ENCODE results near the gene EYA3. TPM values are rescaled to one million over a fixed set of nuclear protein-coding genes. Genes with fewer than 3 reads are reported as not detected.

The EYA3 gene
- total and polyA plus RNA-seq, 2 of the 8 experiments (the other 6 are each of a cell fraction or from before 2014, with no cell fraction given), result 15.0 to 33.9 TPM

DNA sequence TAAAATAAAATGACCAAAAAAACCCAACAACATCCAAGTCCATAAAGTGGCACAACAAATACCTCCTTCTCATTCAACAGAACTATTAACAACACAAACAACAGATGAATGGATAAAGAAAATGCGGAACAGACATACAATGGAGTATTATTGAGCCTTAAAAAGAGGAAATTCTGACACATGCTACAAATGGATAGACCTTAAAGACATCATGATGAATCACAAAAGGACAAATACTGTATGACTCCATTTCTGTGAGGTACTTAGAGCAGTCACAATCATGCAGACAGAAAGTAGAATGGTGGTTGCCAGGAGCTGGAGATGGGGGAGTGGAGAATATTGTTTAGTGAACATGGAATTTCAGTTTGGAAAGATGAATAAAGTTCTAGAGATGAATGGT, 42.6 kb downstream of the EYA3 start (continued):
- TF ChIP-seq, protein P1, sequence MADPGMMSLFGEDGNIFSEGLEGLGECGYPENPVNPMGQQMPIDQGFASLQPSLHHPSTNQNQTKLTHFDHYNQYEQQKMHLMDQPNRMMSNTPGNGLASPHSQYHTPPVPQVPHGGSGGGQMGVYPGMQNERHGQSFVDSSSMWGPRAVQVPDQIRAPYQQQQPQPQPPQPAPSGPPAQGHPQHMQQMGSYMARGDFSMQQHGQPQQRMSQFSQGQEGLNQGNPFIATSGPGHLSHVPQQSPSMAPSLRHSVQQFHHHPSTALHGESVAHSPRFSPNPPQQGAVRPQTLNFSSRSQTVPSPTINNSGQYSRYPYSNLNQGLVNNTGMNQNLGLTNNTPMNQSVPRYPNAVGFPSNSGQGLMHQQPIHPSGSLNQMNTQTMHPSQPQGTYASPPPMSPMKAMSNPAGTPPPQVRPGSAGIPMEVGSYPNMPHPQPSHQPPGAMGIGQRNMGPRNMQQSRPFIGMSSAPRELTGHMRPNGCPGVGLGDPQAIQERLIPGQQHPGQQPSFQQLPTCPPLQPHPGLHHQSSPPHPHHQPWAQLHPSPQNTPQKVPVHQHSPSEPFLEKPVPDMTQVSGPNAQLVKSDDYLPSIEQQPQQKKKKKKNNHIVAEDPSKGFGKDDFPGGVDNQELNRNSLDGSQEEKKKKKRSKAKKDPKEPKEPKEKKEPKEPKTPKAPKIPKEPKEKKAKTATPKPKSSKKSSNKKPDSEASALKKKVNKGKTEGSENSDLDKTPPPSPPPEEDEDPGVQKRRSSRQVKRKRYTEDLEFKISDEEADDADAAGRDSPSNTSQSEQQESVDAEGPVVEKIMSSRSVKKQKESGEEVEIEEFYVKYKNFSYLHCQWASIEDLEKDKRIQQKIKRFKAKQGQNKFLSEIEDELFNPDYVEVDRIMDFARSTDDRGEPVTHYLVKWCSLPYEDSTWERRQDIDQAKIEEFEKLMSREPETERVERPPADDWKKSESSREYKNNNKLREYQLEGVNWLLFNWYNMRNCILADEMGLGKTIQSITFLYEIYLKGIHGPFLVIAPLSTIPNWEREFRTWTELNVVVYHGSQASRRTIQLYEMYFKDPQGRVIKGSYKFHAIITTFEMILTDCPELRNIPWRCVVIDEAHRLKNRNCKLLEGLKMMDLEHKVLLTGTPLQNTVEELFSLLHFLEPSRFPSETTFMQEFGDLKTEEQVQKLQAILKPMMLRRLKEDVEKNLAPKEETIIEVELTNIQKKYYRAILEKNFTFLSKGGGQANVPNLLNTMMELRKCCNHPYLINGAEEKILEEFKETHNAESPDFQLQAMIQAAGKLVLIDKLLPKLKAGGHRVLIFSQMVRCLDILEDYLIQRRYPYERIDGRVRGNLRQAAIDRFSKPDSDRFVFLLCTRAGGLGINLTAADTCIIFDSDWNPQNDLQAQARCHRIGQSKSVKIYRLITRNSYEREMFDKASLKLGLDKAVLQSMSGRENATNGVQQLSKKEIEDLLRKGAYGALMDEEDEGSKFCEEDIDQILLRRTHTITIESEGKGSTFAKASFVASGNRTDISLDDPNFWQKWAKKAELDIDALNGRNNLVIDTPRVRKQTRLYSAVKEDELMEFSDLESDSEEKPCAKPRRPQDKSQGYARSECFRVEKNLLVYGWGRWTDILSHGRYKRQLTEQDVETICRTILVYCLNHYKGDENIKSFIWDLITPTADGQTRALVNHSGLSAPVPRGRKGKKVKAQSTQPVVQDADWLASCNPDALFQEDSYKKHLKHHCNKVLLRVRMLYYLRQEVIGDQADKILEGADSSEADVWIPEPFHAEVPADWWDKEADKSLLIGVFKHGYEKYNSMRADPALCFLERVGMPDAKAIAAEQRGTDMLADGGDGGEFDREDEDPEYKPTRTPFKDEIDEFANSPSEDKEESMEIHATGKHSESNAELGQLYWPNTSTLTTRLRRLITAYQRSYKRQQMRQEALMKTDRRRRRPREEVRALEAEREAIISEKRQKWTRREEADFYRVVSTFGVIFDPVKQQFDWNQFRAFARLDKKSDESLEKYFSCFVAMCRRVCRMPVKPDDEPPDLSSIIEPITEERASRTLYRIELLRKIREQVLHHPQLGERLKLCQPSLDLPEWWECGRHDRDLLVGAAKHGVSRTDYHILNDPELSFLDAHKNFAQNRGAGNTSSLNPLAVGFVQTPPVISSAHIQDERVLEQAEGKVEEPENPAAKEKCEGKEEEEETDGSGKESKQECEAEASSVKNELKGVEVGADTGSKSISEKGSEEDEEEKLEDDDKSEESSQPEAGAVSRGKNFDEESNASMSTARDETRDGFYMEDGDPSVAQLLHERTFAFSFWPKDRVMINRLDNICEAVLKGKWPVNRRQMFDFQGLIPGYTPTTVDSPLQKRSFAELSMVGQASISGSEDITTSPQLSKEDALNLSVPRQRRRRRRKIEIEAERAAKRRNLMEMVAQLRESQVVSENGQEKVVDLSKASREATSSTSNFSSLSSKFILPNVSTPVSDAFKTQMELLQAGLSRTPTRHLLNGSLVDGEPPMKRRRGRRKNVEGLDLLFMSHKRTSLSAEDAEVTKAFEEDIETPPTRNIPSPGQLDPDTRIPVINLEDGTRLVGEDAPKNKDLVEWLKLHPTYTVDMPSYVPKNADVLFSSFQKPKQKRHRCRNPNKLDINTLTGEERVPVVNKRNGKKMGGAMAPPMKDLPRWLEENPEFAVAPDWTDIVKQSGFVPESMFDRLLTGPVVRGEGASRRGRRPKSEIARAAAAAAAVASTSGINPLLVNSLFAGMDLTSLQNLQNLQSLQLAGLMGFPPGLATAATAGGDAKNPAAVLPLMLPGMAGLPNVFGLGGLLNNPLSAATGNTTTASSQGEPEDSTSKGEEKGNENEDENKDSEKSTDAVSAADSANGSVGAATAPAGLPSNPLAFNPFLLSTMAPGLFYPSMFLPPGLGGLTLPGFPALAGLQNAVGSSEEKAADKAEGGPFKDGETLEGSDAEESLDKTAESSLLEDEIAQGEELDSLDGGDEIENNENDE (IDR thresholded peaks at IDR 0.05; ENCODE audit: insufficient replicate concordance, low read length), result no peak
- no peak for TF ChIP-seq SP1 (IDR thresholded peaks at IDR 0.05; ENCODE audit: low read depth, low read length)
- no peak for TF ChIP-seq NANOG (IDR thresholded peaks at IDR 0.05; ENCODE audit: insufficient read depth, low read depth, low read length, poor library complexity, severe bottlenecking)
- TF ChIP-seq CEBPB (IDR thresholded peaks at IDR 0.05; ENCODE audit: low read depth, low read length), result no peak
- no peak for TF ChIP-seq SAP30 (IDR thresholded peaks at IDR 0.05; ENCODE audit: insufficient read depth, insufficient replicate concordance, low read length)
- TF ChIP-seq, protein P2, sequence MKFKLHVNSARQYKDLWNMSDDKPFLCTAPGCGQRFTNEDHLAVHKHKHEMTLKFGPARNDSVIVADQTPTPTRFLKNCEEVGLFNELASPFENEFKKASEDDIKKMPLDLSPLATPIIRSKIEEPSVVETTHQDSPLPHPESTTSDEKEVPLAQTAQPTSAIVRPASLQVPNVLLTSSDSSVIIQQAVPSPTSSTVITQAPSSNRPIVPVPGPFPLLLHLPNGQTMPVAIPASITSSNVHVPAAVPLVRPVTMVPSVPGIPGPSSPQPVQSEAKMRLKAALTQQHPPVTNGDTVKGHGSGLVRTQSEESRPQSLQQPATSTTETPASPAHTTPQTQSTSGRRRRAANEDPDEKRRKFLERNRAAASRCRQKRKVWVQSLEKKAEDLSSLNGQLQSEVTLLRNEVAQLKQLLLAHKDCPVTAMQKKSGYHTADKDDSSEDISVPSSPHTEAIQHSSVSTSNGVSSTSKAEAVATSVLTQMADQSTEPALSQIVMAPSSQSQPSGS (IDR thresholded peaks at IDR 0.05; ENCODE audit: low read length), result no peak
- no peak for TF ChIP-seq CHD2 (IDR thresholded peaks at IDR 0.05; ENCODE audit: low read length)
- no peak for TF ChIP-seq RXRA (IDR thresholded peaks at IDR 0.05; ENCODE audit: insufficient read depth, low read depth, low read length)
- no peak for TF ChIP-seq SIN3A (conservative IDR thresholded peaks at IDR 0.05 in 1 of 2, IDR thresholded peaks at IDR 0.05 in 1 of 2; ENCODE audit: low read depth in 1 of 2, low read length in 2 of 2)
- TF ChIP-seq KDM5A (IDR thresholded peaks at IDR 0.05; ENCODE audit: low read length), result no peak

Measured in H1 (cell line).